HG03039 (cell line): ENCODE data around the gene RNF149.
"Not testable (repeated sequence)": the region's sequence is repeated elsewhere in the genome, so short reads cannot be mapped to it uniquely, and the experiment has no call there.

Experiments used
- ATAC-seq: cut with Tn5 transposase; IDR thresholded peaks from one replicate; pipeline ENCODE4 v1.9.1; 2021; ENCODE audit warnings: mild to moderate bottlenecking, moderate library complexity; ENCODE audit not compliant: unreplicated experiment

The RNF149 gene

DNA sequence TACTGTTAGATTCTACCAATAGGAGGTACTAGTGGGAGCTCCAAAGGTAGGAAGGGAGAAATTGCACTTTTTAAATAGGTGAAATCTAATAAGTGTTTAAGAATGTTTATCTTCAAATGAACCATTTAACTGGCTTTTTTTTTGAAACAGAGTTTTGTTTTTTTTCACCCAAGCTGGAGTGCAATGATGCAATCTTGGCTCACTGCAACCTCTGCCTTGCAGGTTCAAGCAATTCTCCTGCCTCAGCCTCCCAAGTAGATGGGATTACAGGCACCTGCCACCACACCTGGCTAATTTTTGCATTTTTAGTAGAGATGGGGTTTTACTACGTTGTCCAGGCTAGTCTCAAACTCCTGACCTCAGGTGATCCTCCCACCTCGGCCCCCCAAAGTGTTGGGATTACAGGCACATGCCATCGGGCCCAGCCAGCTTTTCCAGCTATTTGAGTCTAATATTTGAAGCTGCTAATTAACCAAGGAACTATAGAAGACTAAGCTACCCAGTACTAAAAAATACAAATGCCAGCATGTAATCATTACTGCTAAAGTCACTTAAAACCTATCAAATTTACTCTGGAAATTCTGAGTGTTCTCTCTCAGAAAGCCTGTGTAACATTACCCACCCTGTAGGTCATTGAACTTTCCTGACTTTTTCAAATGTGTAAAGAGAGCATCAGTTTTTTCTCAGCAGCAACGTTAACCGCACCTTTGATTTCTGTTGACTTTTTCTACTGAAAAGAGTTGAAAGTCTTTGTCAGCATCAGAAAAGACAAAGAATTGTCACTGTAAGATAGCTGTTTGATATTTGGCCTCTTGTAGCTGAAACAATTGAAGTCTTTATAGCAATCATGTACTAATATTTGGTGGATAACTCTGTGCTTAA, 24.6 kb upstream of the RNF149 start:
- no peak for ATAC-seq

DNA sequence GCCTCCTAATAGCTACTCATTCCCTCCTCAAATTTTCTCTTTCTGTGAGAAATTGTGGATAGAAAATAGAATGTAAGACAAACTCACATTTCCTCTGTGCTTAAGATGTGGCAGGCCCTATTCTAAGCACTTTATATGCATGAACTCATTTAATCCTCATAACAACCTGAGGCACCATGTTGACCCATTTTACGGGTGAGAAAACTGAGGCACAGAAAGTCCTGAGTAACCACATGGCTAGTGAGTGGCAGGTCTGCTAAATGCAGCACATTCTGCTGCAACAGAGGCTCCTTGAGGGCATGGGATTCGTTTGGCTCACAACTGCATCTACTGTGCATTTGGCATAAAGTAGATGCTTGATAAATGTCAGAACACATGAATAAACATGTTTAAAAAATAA, 22.7 kb upstream of the RNF149 start:
- no peak for ATAC-seq

DNA sequence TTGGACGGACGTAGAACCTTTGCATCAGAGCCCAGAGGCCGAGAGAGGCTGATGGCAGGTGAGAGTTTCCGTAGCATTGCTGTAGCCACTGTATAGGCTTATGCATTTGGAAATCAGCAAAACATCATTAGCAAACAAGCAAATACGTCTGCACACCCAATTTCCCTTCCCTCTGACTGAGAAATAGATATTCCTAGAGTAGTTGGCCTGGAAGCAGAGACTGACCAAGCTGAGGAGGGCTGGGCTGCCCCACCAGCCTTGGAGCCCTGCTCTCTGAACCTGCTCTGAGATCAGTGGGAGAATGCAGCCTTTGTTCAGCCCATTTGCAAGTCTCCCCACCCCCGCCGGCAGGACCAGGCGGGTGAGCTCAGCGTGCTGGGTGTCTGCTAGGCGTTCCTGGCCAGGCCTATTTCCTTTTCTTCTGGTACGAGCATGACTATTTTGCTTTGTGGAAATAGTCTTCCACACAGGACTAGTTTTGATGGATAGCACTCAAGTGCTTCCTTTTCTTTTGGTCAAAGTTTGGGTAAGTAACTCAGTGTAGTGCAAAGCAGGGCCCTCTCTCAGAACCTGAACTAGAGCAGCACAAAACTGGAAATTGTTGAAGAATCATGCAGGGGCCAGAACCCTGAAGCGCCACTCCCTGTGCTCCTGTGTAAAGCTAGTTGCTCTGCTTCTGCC, 21.9 kb upstream of the RNF149 start:
- ATAC-seq: no peak

DNA sequence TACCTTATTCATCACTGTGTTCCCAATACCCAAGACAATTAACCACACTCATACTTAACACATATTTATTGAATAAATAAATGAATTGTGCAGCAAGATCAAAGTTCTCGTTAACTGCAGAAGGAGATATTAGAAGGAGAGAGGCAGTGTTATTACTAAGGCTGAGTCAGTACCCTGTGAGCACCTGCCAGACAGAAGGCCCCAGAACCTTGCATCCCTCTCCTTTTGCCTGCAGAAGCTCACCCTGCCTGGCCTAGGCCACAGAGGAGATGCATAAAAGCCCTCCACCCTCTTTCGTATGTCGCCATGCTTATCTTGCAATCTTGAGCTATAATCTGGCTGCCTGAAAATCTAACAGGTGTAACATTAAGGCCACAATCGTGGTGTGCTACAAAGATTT, 20.5 kb upstream of the RNF149 start:
- no peak for ATAC-seq

DNA sequence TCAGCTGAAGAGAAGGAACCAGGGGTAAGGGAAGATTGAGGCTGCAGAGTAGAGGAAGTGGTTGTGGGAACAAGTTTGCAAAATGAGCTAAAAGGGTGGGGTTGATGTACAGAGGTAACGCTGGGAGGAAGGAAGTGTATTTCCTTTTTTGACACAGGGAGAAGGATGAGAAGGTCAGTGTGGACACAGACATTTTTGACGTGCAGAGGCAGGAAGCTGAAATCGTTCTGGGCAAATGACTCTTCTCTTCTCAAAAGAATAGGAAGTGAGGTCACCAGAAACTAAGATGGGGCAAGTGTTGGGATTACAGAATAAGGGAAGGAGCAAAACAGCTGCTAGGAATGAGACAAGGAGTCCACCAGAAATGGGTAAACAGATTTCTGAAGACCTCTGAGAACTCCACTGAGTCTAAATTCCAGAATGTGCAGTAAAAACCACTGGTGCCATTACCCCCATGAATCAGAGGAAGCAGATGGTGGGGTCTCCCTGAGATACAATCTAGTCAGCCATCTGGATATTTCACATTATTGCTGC, 20.0 kb upstream of the RNF149 start:
- ATAC-seq: no peak

DNA sequence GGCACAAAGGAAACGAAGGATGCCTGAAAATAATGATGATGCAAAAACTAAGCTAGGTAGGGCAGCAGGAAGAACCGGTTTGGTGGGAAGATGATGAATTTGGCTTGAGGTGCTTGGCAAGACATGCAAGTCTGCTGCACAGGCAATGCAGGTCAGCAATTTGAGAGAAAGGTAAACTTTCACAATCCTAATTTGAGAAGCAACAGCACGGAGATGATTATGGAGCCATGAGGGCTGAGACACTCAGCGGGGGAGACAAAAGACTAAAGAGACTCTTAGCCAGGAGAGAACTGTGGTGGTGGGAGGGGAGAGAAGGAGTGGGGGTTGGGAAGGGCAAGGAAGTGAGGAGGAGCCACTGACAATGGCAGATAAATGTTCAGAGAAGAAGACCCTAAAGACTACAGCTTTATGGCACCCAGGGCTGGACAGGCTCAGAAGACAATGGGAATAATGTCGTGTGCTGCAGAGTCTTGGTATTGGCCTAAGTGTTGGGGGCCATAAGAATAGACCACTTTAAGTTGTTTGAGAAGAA, 19.4 kb upstream of the RNF149 start:
- no peak for ATAC-seq

DNA sequence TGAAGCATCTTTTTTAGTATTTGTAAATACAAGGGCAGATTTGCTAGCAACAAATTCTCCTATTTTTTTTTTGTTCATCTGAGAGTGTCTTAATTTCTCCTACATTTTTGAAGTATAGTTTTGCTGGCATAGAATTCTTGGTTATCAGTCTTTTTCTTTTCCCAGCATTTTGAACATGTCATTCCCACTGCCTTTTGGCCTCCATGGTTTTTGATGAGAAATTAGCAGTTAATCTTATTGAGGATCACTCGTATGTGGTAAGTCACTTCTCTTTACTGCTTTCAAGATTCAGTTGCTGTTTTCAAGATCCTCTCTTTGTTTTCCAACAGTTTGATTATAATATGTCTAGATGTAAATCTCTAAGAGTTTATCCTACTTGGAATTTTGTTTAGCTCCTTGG, 16.9 kb upstream of the RNF149 start:
- ATAC-seq: no peak

DNA sequence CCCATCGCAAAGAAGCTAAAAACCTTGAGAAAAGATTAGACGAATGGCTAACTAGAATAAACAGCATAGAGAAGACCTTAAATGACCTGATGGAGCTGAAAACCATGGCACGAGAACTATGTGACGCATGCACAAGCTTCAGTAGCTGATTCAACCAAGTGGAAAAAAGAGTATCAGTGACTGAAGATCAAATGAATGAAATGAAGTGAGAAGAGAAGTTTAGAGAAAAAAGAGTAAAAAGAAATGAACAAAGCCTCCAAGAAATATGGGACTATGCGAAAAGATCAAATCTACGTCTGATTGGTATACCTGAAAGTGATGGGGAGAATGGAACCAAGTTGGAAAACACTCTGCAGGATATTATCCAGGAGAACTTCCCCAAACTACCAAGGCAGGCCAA, 8.1 kb upstream of the RNF149 start:
- not testable (repeated sequence) for ATAC-seq

DNA sequence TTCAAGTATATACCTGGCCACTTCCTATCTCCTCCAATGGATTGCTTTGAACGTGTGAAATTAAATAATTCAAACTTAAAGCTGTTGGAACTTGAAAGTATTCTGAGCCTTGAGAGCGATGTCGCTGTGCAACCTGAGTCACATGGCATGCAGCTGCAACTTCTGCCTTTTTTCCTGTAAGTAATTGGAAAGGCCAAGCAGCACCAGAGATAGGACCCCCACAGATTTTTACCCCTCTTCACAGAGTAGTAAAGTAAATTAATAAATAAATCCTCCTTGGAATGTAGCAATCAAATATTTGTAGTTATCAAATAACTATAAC, 3.2 kb upstream of the RNF149 start:
- no peak for ATAC-seq

DNA sequence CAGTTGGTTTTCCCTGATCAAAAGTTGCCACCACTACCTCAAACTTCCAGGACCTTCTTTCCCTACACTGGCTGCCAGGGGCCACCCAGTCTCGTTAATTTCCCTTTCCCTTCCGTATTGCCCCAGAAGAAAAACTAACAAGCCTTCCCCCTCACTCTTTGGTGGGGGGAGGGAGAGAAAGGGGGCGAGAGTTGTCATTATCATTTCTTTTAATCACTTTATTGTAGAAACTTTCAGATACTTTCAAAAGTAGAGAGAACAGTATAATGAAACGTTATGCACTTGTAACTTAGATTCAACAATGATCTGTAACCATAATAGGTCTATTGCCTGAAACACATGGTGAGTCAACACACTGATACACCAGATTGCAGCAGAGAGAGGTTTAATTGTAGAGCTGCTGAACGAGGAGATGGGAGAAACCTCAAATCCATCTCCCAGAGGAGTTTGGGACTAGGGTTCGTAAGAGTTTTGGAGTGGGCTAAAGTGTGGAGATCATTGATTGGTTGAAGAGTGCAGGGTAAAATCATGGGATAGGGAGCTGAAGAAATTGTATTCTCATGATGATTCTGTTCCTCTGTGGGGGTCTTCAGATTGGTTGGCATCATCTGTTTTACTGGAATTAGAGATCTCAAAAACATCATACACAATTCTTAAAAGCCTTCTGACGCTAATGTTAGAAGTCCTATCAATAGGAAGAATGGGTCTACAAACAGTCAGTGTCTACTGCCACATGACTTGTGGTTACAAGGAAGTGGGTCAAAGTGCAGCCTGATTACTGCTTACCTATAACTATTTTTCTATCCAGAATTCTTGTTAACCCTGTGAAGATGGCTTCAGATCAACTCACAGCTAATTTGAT, 2.6 kb upstream of the RNF149 start:
- ATAC-seq: no peak

DNA sequence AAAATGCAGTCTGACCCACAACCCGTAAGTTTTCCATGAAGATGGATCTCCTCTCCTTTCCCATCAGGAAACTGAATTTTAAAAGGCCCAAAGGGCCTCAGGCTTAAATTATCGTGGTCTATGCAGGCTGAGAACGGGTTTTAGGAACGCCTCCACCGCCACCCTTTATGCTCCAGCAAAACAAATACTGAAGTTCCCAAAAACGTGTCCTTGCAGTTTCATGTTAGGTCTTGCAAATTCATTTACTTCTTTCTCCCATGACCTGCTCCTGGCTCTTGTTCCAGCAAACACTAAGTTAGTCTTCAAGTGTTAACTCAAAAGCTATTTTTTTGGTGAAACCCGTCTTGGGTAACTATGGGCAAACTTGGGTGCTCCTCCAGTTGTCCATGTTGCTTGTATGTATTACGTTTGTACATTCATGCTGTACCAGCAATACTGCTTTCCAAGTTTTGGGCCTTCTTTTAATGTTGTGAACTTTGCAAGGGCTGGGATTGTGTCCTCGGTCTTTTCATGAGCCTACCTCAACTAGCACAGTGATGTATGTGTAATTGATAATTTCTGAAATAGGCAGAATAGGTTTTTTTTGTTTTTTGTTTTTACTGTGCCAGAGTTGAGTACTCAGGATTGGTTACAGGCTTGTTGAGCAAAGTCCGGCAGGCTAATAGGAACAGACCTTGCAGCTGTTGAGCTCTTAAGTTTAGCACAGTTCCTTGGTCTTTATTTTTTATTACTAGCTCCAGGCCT, 1.8 kb upstream of the RNF149 start:
- no peak for ATAC-seq

DNA sequence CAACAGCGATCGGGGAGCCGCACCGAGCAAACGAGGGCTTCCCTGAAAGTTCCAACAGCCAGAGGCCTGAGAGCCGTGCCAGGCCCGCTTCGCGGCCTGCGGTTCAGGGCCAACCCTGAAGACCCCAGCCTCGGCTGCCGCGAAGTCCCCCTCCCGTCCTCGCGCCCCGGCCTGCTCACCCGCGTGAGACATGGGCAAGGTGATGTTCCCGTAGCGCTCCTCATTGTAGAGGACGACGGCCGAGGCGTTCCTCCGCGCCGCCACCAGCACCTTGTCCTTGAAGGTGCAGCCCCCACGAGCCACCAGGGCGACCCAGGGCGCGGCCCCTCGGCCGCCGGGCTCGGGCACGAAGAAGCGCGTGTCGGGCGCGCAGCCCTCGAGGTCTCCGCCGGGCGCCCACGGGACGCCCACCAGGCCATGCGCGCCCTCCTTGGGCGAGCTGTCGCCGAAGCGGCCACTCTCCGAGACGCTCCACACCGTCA, 510 bp downstream of the RNF149 start:
- peak; percentile 5 for ATAC-seq

DNA sequence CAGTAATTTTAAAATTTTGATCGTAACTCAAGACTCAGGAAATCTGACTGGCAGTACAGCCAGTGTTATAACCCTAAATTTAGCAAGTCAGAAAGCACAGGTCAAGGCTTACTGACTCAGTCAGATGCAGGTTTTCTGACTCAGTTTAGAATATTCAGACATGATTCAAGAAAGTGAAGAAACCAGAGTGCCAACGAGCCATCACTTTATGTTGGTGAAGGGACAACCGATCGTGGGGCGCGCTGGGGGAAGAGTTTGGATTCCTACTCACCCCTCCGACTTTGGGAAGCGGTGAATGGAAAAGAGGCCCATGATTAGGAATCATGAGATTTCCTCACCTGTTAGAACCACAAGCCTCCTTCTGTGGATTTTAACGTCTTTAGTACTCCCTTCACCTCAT, 998 bp downstream of the RNF149 start:
- no peak for ATAC-seq

DNA sequence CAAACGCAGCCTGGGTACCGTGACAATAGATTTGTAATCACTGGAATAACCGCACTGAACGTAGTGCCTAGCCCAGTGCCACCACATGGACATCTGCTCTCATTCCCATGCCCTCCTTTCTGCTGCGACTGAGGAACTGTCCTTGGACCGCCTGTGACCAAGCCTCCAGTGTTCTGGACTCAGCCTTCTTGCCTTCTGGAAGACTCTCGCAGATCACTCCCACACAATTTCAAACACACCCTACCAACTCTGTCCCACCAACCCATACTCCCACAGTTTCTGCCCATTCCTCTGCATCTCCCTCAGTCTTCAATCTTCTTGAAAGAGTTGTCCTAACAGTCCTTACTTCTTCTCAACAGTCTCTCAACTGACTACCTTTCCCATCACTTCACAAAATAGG, 2.1 kb downstream of the RNF149 start:
- ATAC-seq: peak; percentile 2

DNA sequence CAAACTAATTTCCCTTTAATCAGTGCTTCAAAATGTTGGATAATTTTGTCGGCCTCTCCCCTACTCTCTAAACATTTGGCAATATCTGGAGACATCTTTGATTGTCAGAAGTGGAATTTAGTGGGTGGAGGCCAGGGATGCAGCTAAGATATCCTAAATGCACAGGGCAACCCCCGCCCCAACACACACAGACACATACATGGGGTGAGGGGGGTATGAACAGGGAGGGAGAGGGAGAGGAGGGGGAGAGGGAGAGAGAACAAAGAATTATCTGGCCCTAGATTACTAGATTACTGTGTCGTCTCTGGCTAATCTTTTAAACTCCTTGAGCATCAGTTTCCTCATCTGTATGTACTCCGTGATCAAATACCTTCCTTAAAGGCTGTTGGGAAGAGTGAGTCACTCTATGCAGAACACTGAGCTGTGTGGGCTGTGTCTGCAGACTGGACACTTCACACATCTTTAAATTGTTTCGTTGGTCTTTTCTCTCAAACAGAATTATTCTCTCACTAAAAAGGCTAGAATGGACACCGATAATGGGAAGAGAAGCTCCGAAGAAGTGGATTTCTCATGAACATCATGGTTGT, 2.9 kb downstream of the RNF149 start:
- no peak for ATAC-seq

DNA sequence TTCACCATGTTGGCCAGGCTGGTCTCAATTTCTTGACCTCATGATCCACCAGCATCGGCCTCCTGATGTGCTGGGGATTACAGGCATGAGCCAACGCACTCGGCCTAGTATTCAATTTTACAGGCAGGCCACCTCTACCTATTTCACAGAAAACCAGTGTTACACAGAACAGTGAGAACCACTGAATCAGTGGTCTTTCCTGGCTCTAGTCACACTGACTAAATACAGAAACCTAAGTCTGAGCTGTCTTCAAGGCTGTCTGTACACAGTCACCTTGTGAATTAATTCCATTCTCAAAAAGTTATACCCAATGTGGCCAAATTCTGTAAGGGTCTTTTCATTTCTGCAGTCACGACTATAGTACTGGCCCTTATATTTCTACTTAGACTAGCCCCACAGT, 3.5 kb downstream of the RNF149 start:
- ATAC-seq: no peak

DNA sequence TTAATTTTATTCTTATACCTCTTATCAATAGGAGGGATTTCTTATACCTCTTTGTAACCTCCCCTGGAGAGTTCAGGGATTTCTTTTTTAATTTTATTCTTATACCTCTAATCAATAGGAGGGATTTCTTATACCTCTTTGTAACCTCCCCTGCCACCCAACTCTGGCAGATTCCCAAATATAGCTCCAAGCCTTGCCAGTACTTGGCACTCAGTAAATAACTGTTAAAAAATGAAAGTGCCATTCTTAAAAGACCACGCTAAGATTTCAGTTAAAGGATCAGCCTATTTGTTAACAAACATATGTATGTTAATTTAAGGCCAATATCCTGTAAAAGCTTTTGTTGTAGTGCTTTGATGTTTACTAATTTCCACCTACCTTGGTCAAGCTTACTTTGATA, 4.8 kb downstream of the RNF149 start:
- no peak for ATAC-seq

DNA sequence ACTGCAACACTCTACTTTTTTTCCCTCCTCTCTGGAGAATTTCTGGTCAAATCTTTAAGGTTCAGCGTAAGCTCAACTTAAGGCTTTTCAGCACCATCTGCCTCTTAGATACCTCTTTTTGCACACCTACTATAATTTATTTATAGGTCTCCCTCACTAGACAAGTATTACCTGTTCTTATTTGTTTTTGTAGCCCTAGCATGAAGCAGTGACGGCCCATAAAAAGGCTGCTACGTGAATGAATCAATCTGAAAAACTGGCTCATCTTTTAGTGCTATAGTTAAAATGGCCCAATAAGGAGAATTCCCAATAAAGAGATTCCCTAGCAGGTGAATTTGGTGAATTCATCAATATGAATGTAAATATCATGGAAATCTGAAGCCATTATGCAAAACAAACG, 6.5 kb downstream of the RNF149 start:
- no peak for ATAC-seq

DNA sequence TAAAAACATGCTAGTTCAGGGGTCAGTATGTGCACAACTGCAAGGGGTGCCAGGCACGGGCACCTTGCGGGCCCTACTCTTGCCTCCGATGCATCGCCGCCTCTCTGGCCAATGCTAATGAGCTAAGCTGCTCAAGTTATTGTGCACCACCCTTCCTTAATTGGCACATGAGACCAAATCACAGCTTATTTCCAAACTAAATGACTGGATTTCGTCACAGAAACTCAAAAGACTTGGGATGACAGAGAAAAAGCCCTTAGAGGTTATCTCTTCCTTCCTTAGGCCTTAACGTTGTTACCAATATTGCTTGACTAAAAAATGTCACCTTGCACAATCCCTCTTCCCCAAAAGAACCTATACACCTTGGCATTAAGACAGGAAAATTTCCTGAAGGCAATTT, 7.7 kb downstream of the RNF149 start:
- ATAC-seq: no peak

DNA sequence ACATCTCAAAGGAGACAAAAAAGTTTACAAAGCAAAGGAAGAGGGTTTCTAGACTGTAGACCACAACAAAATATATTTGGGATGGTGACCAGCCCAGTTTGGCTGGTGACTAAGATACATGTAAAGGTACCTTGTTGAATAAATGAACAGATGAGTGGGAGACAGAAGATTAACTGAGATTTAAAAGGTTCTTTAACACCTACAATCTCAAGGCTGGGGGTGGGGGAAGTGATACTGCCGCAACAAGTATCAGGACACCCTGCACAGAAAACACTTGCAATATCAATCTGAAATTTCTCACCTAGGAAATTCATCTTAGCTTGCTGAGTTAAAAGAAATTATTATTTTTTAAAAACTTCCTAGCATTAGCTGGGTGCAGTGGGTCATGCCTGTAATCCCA, 8.3 kb downstream of the RNF149 start:
- no peak for ATAC-seq
